Measurements from ENCODE around the gene KRT31. TPM values are rescaled to one million over a fixed set of nuclear protein-coding genes. Genes with fewer than 3 reads are reported as not detected.
"Not testable (repeated sequence)": the region's sequence is repeated elsewhere in the genome, so short reads cannot be mapped to it uniquely, and the experiment has no call there.

The KRT31 gene
- 0.08 TPM in 1 of 2 replicates, not detected in the other for total RNA-seq (2014; rRNA removed; shearing (Covaris generic))

DNA sequence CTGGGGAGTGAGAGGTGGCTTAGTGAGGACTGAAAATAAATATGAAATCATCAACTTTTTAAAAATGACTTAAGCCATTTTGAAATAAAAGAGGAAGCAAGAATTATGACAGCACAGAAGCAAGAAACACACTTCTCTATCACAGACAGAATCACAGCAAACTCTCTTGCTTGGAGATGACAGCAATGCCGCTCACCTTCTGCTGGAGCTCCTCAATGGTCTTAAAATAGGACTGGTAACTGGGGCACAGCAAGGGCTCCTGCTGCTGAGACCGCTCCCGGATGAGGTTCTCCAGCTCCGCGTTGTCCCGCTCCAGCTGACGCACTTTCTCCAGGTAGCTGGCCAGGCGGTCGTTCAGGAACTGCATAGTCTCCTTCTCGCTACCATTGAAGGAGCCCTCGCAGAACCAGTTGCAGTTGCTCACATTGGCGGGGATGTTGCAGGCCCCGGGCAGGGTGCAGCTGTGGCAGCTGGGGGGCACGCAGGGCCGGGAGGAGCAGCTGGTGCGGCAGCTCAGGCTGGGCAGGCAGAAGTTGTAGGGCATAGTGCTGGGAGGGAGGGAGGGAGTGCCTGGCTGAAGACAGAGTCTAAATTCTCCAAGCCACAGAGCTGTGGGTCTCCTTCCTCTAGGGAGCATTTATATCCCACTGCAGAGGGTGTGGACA, at the start of gene KRT31:
KRT31 (minus strand) TSS at position 613 of the 665 bp plus-strand sequence; CDS start at position 544, 69 bp downstream.
- peak; percentile 6 to 11 for DNase-seq
- no peaks in the 10 kb centered on the region for H3K36me3 ChIP-seq

GRCh38 chr17:41446806-41447205, 49.4 kb upstream of the KRT31 start:
- DNase-seq: no peak
- H3K27ac ChIP-seq: no peak overlapping the region

More for the DNA sequence above, at the start of gene KRT31:
- Histone ChIP-seq H3K4me1 (no peaks in the 10 kb centered on the region), H3K27me3 (no peaks in the 10 kb centered on the region), H3K9me3 (replicated peaks) (no peaks in the 10 kb centered on the region), H3K27ac (no peak within 1 kb of the TSS), H3K4me3 (no peak within 1 kb of the TSS)

GRCh38 chr17:41444640-41445039, 47.2 kb upstream of the KRT31 start:
- Histone ChIP-seq H3K4me3 (no peak overlapping the region), H3K4me1 (no peaks in the 10 kb centered on the region), H3K27ac (no peak overlapping the region), H3K9me3 (replicated peaks) (no peaks in the 10 kb centered on the region), H3K36me3 (no peaks in the 10 kb centered on the region), H3K27me3 (no peaks in the 10 kb centered on the region)
- no peak for DNase-seq

More at GRCh38 chr17:41446806-41447205, 49.4 kb upstream of the KRT31 start:
- H3K36me3 ChIP-seq: no peaks in the 10 kb centered on the region
- 0 out of 2 replicates have a peak, but pooled peaks cover 4% of the 10 kb centered on the region for H3K9me3 ChIP-seq (replicated peaks)
- no peak overlapping the region for H3K4me3 ChIP-seq
- no peaks in the 10 kb centered on the region for H3K27me3 ChIP-seq
- H3K4me1 ChIP-seq: no peaks in the 10 kb centered on the region

GRCh38 chr17:41444186-41444585, 46.8 kb upstream of the KRT31 start:
- H3K27ac ChIP-seq: no peak overlapping the region

DNA sequence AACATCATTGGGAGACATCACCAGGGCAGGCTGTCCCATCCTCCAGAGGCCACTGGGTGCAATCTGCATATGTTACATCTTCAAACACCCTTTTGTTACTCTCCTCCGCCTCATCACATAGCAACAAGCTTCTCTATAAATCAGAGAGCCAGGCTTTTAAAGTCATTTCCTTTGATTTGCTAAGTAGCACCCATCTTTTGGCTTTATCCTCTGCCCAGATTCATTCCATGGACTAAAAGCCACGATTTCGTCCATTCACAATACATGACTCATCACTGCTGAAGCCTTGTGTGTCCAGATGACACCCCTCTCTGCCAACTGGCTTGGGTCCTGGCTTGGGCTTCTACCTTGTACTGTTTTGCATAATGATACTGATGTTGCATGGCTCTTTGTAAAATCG, 45.3 kb upstream of the KRT31 start:
- DNase-seq: no peak
- H3K27me3 ChIP-seq: no peaks in the 10 kb centered on the region
- H3K36me3 ChIP-seq: no peaks in the 10 kb centered on the region
- H3K4me1 ChIP-seq: no peaks in the 10 kb centered on the region
- no peaks in the 10 kb centered on the region for H3K9me3 ChIP-seq (replicated peaks)
- no peak overlapping the region for H3K4me3 ChIP-seq
- no peak overlapping the region for H3K27ac ChIP-seq

More at GRCh38 chr17:41444186-41444585, 46.8 kb upstream of the KRT31 start:
- Histone ChIP-seq H3K36me3 (no peaks in the 10 kb centered on the region), H3K9me3 (replicated peaks) (no peaks in the 10 kb centered on the region), H3K27me3 (no peaks in the 10 kb centered on the region), H3K4me1 (no peaks in the 10 kb centered on the region), H3K4me3 (no peak overlapping the region)
- DNase-seq: no peak

DNA sequence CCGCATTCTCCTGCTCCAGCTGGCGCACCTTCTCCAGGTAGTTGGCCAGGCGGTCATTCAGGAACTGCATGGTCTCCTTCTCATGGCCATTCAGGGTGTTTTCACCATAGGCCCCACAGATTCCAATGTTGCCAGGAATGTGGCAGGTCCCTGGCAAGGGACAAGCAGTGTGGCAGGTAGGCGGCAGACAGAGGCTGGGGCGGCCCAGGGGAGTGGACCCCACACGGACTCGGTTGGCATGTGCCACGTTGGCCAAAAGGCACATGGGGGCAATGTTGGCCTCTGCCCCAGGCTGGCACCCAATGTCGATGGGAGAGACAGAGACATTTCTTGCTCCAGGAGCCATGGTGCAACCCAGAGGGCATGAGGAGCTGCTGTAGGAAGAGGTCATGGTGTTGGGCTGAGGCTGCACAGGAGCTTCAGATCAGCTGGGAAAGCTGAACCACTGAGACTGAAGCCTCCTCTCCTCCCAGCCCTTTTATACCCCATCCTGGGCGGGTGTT, 43.2 kb upstream of the KRT31 start, which contains the start of gene KRT38:
KRT38 (minus strand) TSS at position 453 of the 503 bp plus-strand sequence; CDS start at position 391, 62 bp downstream.
- H3K27me3 ChIP-seq: no peaks in the 10 kb centered on the region
- no peak for DNase-seq
- H3K9me3 ChIP-seq (replicated peaks): no peaks in the 10 kb centered on the region
- H3K4me3 ChIP-seq: no peak within 1 kb of the TSS
- H3K36me3 ChIP-seq: no peaks in the 10 kb centered on the region
- H3K4me1 ChIP-seq: no peaks in the 10 kb centered on the region
- H3K27ac ChIP-seq: no peak within 1 kb of the TSS

DNA sequence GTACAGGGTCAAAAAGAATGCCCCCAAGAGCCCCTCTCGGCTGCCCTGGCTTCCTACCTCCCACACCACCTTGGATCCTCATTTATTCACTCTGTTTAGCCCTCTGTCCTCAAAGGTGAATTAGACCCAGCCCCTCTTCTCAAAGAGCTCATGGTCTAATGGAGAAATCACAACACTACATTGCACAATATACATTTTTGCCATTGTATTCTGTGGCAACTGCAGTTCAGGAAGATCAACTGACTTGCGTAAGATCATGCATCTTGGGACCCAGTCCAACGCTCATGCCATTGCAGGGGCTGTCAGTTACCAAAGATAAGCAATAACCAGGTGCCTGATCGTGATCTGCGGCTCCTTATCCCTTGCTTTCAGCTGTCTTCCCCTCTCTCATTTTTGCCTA, 42.0 kb upstream of the KRT31 start:
- Histone ChIP-seq H3K27ac (no peak overlapping the region), H3K27me3 (no peaks in the 10 kb centered on the region), H3K4me1 (no peaks in the 10 kb centered on the region), H3K4me3 (no peak overlapping the region), H3K36me3 (no peaks in the 10 kb centered on the region), H3K9me3 (replicated peaks) (no peaks in the 10 kb centered on the region)
- no peak for DNase-seq

GRCh38 chr17:41437769-41438168, 40.4 kb upstream of the KRT31 start:
- no peaks in the 10 kb centered on the region for H3K36me3 ChIP-seq
- no peak overlapping the region for H3K27ac ChIP-seq
- no peak for DNase-seq
- H3K4me1 ChIP-seq: no peaks in the 10 kb centered on the region
- no peaks in the 10 kb centered on the region for H3K9me3 ChIP-seq (replicated peaks)
- H3K27me3 ChIP-seq: no peaks in the 10 kb centered on the region
- H3K4me3 ChIP-seq: no peak overlapping the region

GRCh38 chr17:41437254-41437653, 39.8 kb upstream of the KRT31 start:
- H3K27me3 ChIP-seq: no peaks in the 10 kb centered on the region
- no peaks in the 10 kb centered on the region for H3K9me3 ChIP-seq (replicated peaks)
- no peak for DNase-seq
- H3K36me3 ChIP-seq: no peaks in the 10 kb centered on the region
- H3K4me3 ChIP-seq: no peak overlapping the region
- H3K4me1 ChIP-seq: no peaks in the 10 kb centered on the region
- H3K27ac ChIP-seq: no peak overlapping the region

DNA sequence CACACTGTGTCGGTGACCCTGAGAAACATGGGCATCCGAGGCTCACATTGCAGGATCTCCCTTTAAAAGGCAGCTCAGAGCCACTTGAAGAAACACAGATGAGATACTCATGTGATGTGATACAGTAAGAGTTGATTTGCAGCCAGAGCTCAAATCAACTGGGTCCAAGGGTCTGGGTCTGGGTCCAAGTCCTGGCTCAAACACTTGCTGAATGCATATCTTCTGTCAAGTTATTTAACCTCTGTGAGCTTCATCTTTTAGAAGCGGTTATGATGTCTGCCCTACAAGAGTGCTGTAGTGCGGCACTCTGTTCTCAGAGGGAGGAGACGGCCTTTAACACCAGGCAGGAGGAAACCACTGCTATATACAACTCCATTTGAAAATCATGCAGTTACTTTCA, 37.0 kb upstream of the KRT31 start:
- Histone ChIP-seq H3K4me1 (no peaks in the 10 kb centered on the region), H3K27ac (no peak overlapping the region), H3K36me3 (no peaks in the 10 kb centered on the region), H3K4me3 (no peak overlapping the region), H3K9me3 (replicated peaks) (no peaks in the 10 kb centered on the region), H3K27me3 (no peaks in the 10 kb centered on the region)
- no peak for DNase-seq

- no peaks in the 10 kb centered on the region for H3K9me3 ChIP-seq (replicated peaks)
- no peaks in the 10 kb centered on the region for H3K4me1 ChIP-seq
- no peak overlapping the region for H3K27ac ChIP-seq
- no peak overlapping the region for H3K4me3 ChIP-seq
- no peaks in the 10 kb centered on the region for H3K36me3 ChIP-seq
- DNase-seq: no peak
- no peaks in the 10 kb centered on the region for H3K27me3 ChIP-seq
Measured at GRCh38 chr17:41434005-41434404, 36.6 kb upstream of the KRT31 start.

GRCh38 chr17:41433586-41433985, 36.2 kb upstream of the KRT31 start:
- Histone ChIP-seq H3K27ac (no peak overlapping the region), H3K4me1 (no peaks in the 10 kb centered on the region), H3K27me3 (no peaks in the 10 kb centered on the region), H3K4me3 (no peak overlapping the region), H3K9me3 (replicated peaks) (no peaks in the 10 kb centered on the region), H3K36me3 (no peaks in the 10 kb centered on the region)
- DNase-seq: no peak

DNA sequence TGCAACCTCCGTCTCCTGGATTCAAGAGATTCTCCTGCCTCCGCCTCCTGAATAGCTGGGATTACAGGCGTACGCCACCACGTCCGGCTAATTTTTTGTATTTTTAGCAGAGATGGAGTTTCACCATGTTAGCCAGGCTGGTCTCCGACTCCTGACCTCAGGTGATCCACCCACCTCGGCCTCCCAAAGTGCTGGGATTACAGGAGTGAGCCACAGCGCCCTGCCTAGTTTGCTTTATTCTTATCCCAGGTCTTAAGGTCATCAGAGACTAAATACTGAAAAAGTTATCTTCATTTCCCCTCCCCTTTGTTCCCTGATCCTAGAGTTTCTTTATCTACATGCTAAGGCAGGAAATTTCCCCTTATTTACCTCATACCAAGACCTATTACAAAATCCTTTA, 33.0 kb upstream of the KRT31 start:
- H3K4me3 ChIP-seq; H3K4me1 ChIP-seq; H3K27me3 ChIP-seq; H3K36me3 ChIP-seq; H3K9me3 ChIP-seq (replicated peaks); DNase-seq; H3K27ac ChIP-seq: not testable (repeated sequence)

DNA sequence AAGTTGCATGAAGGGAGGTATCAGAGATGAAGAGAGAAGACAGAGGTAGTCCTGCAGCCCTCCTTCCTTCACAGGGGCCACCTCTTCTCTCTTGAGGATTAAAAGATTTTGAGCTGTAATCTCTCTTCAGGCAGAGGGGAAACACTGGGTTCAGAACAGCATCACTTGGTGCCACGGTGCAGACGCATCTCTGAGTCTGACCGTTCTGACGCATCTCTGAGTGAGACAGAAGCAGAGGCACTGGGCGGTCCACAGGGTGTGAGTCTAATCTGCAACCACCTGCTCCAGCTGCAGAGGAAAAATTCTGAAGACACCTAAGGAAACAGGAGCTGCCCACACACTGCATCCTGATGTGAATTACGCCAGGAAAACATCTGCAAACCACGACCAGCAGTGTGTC, 32.3 kb upstream of the KRT31 start:
- no peak for DNase-seq
- H3K27me3 ChIP-seq: no peaks in the 10 kb centered on the region
- H3K36me3 ChIP-seq: no peaks in the 10 kb centered on the region
- H3K27ac ChIP-seq: no peak overlapping the region
- no peaks in the 10 kb centered on the region for H3K9me3 ChIP-seq (replicated peaks)
- no peak overlapping the region for H3K4me3 ChIP-seq
- H3K4me1 ChIP-seq: no peaks in the 10 kb centered on the region

DNA sequence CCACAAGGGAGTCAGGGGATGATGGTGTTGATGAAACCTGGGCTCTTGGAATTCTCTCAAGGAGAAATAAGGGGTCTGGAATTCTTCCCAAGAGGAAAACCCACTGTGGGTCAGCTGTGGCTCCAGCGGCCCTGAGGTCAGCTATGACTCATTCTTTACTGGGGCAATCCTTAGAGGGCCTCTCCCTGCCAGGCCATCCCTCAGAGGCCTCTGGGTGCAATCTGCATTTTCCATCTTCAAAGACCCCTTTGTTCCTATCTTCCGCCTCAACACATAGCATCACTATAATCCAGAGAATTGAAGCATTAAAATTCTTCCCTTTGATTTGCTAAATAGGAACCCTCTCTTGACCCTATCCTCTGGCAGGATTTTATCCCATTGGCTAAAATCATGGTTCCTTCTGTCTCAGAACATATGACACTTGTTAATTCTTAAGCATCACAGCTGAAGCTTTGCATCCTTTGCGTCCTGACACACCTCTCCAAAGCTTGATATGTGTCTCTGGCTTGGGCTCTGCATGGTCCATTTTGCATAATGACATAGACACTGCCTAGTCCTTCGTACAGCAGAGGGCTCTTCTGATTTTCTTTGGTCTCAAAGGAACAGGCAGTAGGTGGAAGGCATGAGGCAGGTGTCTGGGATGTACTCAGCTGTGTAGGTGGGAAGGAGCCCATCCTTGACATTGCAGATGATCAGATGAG, 31.3 kb upstream of the KRT31 start:
- no peak overlapping the region for H3K27ac ChIP-seq
- no peaks in the 10 kb centered on the region for H3K9me3 ChIP-seq (replicated peaks)
- no peak overlapping the region for H3K4me3 ChIP-seq
- H3K27me3 ChIP-seq: no peaks in the 10 kb centered on the region
- H3K36me3 ChIP-seq: no peaks in the 10 kb centered on the region
- DNase-seq: peak; percentile 19 to 39
- no peaks in the 10 kb centered on the region for H3K4me1 ChIP-seq

Data from SJCRH30 (cell line).